ENCODE data around the gene ADIPOR1.
"Not testable (repeated sequence)": the region's sequence is repeated elsewhere in the genome, so short reads cannot be mapped to it uniquely, and the experiment has no call there.

ADIPOR1 gene

GRCh38 chr1:202968351-202968750 lies 10.2 kb upstream of the ADIPOR1 start:
- DNase-seq: no peak

- peak; percentile 28 to 33 for DNase-seq
Observed at GRCh38 chr1:202967684-202968281, 9.7 kb upstream of the ADIPOR1 start.

GRCh38 chr1:202966006-202966898 lies 8.1 kb upstream of the ADIPOR1 start:
- no peak for DNase-seq

- no peak for DNase-seq
Observed at GRCh38 chr1:202965422-202965821, 7.3 kb upstream of the ADIPOR1 start.

GRCh38 chr1:202964791-202965410 lies 6.8 kb upstream of the ADIPOR1 start:
- no peak for DNase-seq

- DNase-seq: no peak
Observed at GRCh38 chr1:202961220-202961880, 3.2 kb upstream of the ADIPOR1 start.

- peak; percentile 28 to 42 for DNase-seq
Observed at GRCh38 chr1:202959276-202959620, 1.1 kb upstream of the ADIPOR1 start.

- peak; percentile 3 to 25 for DNase-seq
Observed at GRCh38 chr1:202958544-202959275, 598 bp upstream of the ADIPOR1 start.

- no peak for DNase-seq
Observed at GRCh38 chr1:202956969-202957368, 1.1 kb downstream of the ADIPOR1 start.

GRCh38 chr1:202954057-202954745 lies 3.9 kb downstream of the ADIPOR1 start:
- no peak for DNase-seq

GRCh38 chr1:202953392-202953791 lies 4.7 kb downstream of the ADIPOR1 start:
- no peak for DNase-seq

GRCh38 chr1:202952818-202953217 lies 5.3 kb downstream of the ADIPOR1 start:
- peak; percentile 92 to 94 for DNase-seq

GRCh38 chr1:202952099-202952498 lies 6.0 kb downstream of the ADIPOR1 start:
- no peak for DNase-seq

GRCh38 chr1:202951437-202951836 lies 6.7 kb downstream of the ADIPOR1 start:
- DNase-seq: no peak

- no peak for DNase-seq
Observed at GRCh38 chr1:202945483-202945882, 12.6 kb downstream of the ADIPOR1 start.

- DNase-seq: no peak
Observed at GRCh38 chr1:202944438-202944921, 13.6 kb downstream of the ADIPOR1 start.

- no peak for DNase-seq
Observed at GRCh38 chr1:202942426-202942825, 15.7 kb downstream of the ADIPOR1 start.

GRCh38 chr1:202941372-202941771 lies 16.7 kb downstream of the ADIPOR1 start:
- no peak for DNase-seq

GRCh38 chr1:202940561-202940960 lies 17.6 kb downstream of the ADIPOR1 start:
- no peak for DNase-seq

GRCh38 chr1:202938287-202938925 lies 19.7 kb downstream of the ADIPOR1 start:
- DNase-seq: no peak

- not testable (repeated sequence) for DNase-seq
Observed at GRCh38 chr1:202936409-202936808, 21.7 kb downstream of the ADIPOR1 start.

Data from Kasumi-1 (cell line).